Kidney (tissue), 14 donors: ENCODE measurements around the gene CYP24A1. TPM values are rescaled to one million over a fixed set of nuclear protein-coding genes. Genes with fewer than 3 reads are reported as not detected.
A peak's percentile ranks its signal among the peaks of the same experiment; 100 is the strongest.

Experiments
- DNase-seq, 5 donors: peaks; one replicate each; pipeline ENCODE4 v3.0.0-alpha.2; 2013 to 2020
- FAIRE-seq: peaks from 2 replicates; lab custom pipeline; 2012; peaks lifted over from hg19 to GRCh38; lab: Jason Lieb, UNC
- H3K27ac ChIP-seq, 2 donors: one replicate each; pipeline ENCODE4 v1.7.0; 2013; ENCODE audit warnings: low read depth in 2 of 2, low read length in 2 of 2, inconsistent platforms in 1 of 2
- H3K27me3 ChIP-seq: one replicate; pipeline ENCODE4 v1.7.1; 2013; ENCODE audit warnings: low read length, inconsistent platforms; ENCODE audit not compliant: control insufficient read depth, insufficient read depth
- H3K36me3 ChIP-seq, 3 donors: one replicate each; pipeline versions ENCODE4 v1.7.0 to v1.7.1; 2013; ENCODE audit warnings: low read length in 3 of 3, control low read depth in 1 of 3, inconsistent platforms in 1 of 3; ENCODE audit not compliant: insufficient read depth in 3 of 3, control insufficient read depth in 2 of 3
- H3K4me1 ChIP-seq, 3 donors: one replicate each; pipeline versions ENCODE4 v1.7.0 to v1.7.1; 2013; ENCODE audit warnings: low read length in 3 of 3, inconsistent platforms in 1 of 3, low read depth in 1 of 3; ENCODE audit not compliant: control insufficient read depth in 2 of 3, insufficient read depth in 2 of 3
- H3K4me3 ChIP-seq, 3 donors: one replicate each; pipeline versions ENCODE4 v1.7.0 to v1.8.1; 2013; ENCODE audit warnings: low read length in 3 of 3, control low read depth in 1 of 3, inconsistent platforms in 1 of 3
- H3K9ac ChIP-seq, 3 donors: one replicate each; pipeline versions ENCODE4 v1.7.0 to v1.7.1; 2013; ENCODE audit warnings: low read length in 3 of 3, control low read depth in 1 of 3, inconsistent platforms in 1 of 3
- H3K9me3 ChIP-seq, 3 donors: one replicate each; pipeline versions ENCODE4 v1.7.0 to v1.7.1; 2013; ENCODE audit warnings: low read length in 3 of 3, control low read depth in 1 of 3, inconsistent platforms in 1 of 3; ENCODE audit not compliant: control insufficient read depth in 2 of 3, insufficient read depth in 1 of 3
- CTCF ChIP-seq: IDR thresholded peaks from 3 replicates; pipeline ENCODE4 v1.5.1; 2012; ENCODE audit warnings: mild to moderate bottlenecking, moderate library complexity, borderline replicate concordance; ENCODE audit not compliant: insufficient read depth; ENCODE audit errors: extremely low read depth
- intact Hi-C: fragments of 100-400 bp; cut with DNase I; formaldehyde crosslinking; loops from one replicate; pipeline ENCODE4 v1.11.1; 2022
- polyA plus RNA-seq: library from polyadenylated mRNA; stranded (reverse); fragments of 350-450 nt; fragmentation: Illumina TruSeq; extraction: RNeasy Lipid Tissue Mini Kit (QIAGEN cat#74804); gene quantifications from one replicate; pipeline ENCODE4 v1.2.3, GENCODE V29; 2014; ENCODE audit warnings: low read depth, low replicate concordance; ENCODE audit not compliant: insufficient read depth
- total RNA-seq: library from RNA; stranded (reverse); fragmentation: NEBNext Ultra II Directional; extraction: Animal tissue kit (Norgen Biotek cat#: 25700); gene quantifications from one replicate; pipeline ENCODE4 v1.2.1, GENCODE V29; 2021
- donor health status: control.
- donor health status: control.
- donor health status: control.
- donor health status: control.
- donor health status: control.
- donor health status: DM: yes; HTN: yes; CAD: no.
- donor health status: Normal renal cell carcinoma (clear cell type).

CYP24A1 gene
- total and polyA plus RNA-seq, 2 donors from 2014 or later = 15.4 to 39.0 TPM

- DNase-seq (peak in 4 of 5 donors; percentile 32 to 58 (median 52)), FAIRE-seq (no peak)
- Histone ChIP-seq H3K9me3 (no peaks in the 10 kb centered on the region), H3K27ac (no peak overlapping the region), H3K36me3 (no peaks in the 10 kb centered on the region), H3K9ac (no peak overlapping the region), H3K27me3 (peaks cover 22% of the 10 kb centered on the region), H3K4me3 (no peak overlapping the region), H3K4me1 (peaks cover 0 to 4% (median 0%) of the 10 kb centered on the region in 3 donors)
- intact Hi-C loops = no loop called here
- no peak for TF ChIP-seq CTCF
These were observed 5.6 kb downstream of the CYP24A1 start for GRCh38 chr20:54167909-54168872.

DNA sequence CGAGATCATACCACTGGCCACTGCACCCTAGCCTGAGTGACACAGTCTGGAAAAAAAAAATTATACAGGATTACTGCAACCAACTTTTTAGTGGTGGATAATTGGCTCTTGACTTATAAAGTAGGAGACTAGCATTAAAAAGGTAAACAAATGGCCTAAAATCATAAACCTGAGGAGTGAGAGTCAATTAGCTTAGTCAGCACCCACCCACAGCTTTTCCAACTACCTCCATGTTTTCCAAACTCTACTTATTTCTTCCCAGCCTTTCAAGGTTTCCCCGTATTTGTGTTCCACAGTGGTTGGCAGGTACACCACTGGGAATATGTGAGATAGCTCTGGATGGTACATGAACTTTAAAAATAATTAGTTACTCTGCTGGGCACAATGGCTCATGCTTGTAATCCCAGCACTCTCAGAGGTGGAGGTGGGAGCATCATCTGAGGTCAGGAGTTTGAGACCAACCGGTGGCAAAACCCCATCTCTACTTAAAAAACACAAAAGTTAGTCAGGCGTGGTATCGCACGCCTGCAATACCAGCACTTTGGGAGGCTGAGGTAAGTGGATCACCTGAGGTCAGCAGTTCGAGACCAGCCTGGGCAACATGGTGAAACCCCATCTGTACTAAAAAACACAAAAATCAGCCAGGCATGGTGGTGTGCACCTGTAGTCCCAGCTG, 6.7 kb downstream of the CYP24A1 start:
- Histone ChIP-seq H3K9me3 (no peaks in the 10 kb centered on the region), H3K4me3 (no peak overlapping the region), H3K27me3 (peaks cover 17% of the 10 kb centered on the region), H3K9ac (no peak overlapping the region), H3K27ac (no peak overlapping the region), H3K36me3 (no peaks in the 10 kb centered on the region), H3K4me1 (no peaks in the 10 kb centered on the region)
- no peak for TF ChIP-seq CTCF
- intact Hi-C loops = no loop called here
- DNase-seq = no peak
- no peak for FAIRE-seq

GRCh38 chr20:54165803-54166202, 8.0 kb downstream of the CYP24A1 start:
- H3K9ac ChIP-seq = no peak overlapping the region
- TF ChIP-seq CTCF = no peak
- H3K4me3 ChIP-seq = no peak overlapping the region
- H3K27ac ChIP-seq = no peak overlapping the region
- H3K27me3 ChIP-seq = peaks cover 12% of the 10 kb centered on the region
- no peaks in the 10 kb centered on the region for H3K36me3 ChIP-seq
- no peaks in the 10 kb centered on the region for H3K9me3 ChIP-seq
- no peak for DNase-seq
- no peak for FAIRE-seq
- intact Hi-C loops = no loop called here
- H3K4me1 ChIP-seq = no peaks in the 10 kb centered on the region
